ENCODE results near the gene GRID2.

Gene GRID2

DNA sequence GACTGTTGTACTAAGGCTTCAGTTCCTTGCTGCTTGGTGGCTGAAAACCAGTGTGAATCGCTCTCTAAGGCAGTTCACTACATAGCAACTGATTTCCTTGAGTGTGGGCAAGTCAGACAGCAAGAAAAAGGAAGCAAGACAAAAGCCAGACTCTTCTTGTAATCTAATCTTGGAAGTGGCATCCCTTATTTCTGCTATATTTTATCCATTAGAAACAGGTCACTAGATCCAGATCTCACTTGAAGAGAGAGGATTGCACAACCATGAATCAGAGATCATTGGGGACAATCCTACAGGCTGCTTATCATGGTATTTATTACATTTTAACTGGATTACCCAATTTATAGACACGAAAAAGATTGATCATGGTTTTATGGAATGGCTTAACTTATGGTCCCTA, 684.5 kb downstream of the GRID2 start:
- DNase-seq, result no peak

DNA sequence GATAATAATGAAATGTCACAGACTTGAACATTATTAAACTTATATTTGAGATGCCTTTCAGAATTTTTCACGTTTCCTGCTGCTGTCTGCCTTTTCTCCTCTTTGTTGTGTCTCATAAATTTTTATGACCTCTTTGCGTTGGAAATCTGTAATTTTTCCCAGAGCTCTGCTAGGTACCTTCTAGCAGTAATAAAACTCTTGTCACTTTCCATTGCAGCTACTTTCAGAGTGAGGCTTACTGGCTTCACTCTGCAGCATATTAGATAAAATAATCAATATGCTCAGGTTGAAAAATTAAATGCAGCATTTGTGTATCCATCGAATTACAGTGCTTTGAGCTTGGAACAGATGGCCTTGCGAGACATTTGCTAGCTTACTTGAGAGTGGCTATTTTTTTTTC, 689.0 kb downstream of the GRID2 start:
- no peak for DNase-seq

DNA sequence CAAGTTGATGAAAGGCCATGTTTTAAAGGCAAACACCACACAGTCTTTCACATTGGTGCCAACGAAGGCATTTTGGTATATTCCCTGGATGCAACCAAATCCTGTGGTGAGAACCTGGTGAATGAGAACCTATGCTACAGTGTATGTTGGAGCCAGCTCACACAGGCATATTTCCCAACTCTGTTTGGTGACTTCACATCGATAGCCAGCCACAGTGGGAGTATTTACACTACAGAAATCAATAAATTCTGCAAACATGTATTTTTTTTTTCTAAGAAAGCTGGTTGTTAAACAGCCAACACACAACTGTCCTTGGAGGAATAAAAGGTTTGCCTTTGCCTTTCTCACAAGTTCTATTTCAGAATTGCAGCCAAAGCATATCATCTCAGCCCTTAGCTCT, 691.0 kb downstream of the GRID2 start:
- no peak for DNase-seq

DNA sequence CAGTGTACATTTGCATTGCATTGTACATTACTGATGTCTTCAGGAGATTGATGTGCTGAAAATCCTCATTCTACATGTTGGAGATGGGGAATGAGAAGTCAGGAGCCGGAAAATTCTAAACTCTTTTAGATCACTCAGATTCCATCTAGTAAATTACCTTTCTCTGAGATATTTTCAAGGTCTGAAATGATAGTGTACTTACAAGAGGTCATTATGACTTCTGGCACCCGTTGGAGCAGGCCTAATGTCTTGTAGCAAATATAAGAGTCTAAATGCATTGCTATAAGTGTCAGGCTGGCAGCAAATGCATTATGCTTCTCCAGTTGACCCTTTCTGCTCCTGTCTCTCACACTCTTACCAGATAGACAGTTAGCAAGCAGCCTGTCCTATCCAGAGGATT, 692.8 kb downstream of the GRID2 start:
- DNase-seq, result no peak

DNA sequence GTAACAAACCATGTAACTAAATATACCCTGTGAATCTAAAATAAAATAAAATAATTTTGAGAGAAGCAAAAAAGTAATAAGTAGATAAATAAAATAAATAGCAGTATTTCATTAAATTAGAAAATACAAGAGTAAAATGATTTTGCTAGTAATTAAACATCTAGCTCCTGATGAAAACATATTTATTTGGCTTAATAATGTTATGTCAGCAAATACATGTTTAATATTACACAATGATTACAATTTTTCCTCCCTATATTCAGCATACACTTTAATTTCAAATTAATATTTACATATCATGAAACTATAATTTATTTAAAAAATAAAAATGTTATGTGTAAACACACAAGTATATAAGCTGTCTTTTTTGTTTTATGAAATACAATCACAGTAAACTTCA, 697.1 kb downstream of the GRID2 start:
- DNase-seq, result no peak

DNA sequence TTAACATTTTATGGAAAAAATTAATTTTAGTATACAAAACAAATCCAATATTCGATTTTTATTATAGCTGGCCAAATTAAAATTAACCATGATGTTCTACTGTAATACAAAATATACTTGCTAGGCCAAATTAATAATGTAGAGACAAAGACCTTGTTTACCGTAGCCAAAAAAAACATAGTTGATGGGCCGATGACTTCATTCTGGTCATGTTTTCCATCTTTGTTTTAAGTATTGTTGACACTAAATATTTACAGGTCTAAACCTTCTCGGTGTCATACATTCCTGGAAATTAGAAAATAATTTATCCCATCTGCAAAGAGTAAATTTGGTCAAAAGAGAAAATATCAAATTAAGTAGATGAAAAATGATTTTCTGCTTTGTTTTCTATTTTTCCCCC, 698.5 kb downstream of the GRID2 start:
- no peak for DNase-seq

DNA sequence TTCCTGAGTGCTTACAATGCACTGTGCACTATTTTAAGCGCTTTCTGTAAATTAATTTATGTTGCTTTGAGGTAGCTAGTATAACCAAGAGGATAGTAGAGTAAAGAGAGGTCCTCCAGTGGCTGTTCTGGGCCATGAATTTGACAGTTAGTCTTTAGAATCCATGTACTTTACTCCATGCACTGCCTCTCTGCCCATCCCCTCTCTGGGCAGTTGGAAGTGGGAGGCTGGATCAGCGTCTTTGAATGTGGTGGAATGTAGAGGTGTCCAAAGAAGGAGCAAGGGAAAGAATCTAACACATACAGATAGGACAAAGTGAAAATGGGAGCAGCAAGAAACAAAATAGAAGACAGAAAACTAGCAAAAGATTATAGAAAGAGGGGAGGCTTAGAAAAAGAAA, 712.6 kb downstream of the GRID2 start:
- no peak for DNase-seq

DNA sequence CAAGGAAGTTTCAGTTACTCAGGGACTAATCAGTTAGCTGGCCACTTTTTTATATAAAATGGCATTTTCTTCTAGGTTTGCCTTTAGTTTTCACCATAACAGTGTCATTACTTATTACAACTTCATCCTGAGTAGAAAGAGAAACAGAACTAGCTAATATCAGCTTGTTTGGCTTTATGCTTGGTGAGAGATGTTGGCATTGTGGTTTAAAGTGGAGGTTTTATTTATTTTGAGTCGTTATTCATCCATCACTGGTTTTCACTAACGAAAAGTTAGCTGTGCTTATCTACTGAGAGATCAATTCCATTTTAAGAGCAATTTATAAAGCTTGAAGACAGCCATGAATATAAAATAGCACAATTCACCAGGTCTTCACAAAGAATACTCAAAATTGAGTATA, 714.5 kb downstream of the GRID2 start:
- DNase-seq, result no peak

DNA sequence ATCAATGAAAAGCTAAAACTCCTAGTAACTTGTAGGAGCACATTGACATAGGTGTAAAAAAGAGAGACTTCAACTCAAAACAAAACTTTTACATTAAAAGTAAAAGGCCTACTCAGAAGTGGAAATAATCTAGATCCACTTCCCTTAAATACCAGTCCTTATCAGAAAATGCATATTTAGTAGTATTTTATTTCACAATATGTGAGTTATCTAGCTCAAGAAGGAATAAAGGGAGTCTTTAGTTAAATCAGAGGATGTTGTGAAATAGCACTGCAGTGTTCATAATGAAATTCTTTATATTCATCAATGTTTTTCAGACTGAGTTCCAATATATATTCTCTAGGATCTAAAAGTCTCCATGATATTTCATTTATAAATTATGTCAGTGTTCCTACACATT, 715.0 kb downstream of the GRID2 start:
- DNase-seq, result no peak

DNA sequence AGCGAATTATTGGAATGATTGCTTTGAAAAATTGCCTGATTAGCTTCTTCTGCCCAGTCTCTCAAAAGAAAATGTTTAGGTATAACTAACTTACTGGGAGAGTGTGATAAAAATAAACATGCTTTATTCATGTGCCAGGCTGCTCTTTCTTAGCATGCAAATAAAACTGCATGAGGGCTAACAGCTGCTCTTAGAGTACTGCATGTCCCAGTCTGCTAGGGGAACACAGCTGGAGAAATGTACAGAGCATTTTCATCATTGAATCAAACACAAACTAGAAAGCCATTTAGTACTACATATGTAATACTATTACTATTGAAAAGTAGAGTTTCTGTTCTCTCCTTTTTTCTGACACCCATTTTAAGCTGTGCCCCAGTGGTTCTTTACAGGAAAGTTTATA, 726.0 kb downstream of the GRID2 start:
- DNase-seq, result no peak

DNA sequence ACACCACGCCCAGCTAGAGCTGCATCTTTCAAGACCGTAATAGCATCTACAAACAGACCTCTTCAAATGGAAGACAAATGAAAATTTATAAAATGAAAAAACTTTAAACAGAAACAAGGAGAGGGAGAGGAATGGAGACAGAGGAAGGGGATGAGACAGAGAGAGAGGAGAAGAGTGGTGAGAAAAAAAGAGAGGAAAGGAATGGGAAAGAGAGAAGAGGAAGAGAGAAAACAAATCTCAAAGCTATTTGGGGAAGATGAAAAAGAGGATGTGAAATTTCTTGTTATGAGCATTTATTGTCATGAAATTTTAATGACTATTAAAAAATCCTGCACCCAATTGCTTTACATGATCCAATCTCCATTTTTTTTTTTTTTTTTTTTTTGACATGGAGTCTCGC, 726.9 kb downstream of the GRID2 start:
- no peak for DNase-seq

DNA sequence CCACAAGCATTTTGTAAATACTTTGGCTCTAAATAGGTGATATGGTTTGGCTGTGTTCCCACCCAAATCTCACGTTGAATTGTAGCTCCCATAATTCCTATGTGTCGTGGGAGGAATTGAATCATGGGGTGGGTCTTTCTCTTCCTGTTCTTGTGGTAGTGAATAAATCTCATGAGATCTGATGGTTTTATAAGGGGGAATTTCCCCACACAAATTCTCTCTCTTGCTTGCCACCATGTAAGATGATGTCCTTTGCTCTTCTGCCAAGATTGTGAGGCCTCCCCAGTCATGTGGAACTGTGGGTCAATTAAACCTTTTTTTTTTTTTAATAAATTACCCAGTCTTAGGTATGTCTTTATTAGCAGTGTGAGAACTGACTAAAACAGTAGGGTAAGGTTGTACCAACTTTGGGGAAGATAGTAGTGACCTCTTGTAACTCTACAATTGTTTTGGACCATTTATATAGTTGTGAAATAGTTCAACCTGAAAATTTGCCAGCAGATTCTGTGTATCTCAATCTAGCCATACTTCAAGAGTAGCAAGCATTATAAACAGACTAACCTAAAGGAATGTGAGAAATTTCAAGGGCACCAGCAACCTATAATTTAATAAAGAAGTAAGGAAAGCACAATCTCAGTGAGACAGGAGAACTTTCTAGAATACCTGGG, 727.8 kb downstream of the GRID2 start:
- DNase-seq, result no peak

DNA sequence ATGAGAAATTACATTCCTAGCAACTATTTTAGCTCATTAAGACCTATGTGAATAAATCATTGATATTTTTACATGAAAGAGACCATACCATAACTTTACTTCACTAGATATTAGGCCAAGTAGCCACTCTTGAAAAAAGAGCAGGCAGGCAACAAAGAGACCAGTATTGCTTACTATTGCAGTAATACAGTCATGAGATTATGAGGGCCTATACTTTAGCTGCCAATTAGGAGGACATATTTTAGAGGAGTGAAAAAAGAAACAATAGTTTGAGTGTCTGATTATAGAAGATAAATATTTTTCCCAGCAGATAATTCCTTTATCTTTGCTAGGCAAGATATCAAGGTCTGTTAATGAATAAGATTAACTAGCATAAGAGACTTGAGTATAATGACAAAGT, 739.0 kb downstream of the GRID2 start:
- DNase-seq, result no peak

DNA sequence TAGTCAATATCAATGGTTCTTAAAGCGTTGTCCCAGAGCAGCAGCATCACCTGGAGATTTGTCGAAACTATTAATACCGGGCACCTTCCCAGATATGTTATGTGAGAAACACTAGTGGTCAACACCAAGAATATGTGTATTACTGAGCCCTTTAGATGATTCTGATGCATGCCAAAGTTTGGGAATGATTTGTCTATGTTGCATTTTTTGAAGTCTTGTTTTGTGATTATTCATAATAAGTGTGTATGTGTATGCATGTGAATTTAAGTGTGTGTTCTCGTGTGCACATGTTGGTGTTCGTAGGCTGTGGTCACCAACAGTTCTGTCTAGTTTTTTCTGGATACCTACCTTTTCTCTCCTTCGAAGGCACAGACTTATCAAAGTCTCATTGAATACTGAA, 749.4 kb downstream of the GRID2 start:
- DNase-seq, result no peak

DNA sequence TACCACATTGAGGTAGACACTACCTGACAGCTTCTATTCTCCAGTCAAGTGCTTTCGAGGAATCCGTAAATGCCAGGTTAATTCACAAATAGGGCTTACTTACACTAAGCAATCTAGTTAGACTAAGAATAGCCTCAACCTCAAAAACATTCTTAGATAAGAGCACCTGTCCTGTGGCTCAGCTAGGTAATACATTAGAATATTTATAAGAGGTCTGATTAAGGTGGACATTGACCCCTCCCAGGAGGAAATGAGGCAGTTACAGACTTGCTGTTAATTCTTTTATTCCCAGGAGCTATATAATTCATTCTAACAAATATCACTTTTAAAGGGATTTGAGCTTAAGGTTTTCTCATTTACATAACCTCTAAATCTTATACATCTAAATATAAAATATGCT, 758.1 kb downstream of the GRID2 start:
- DNase-seq, result no peak

DNA sequence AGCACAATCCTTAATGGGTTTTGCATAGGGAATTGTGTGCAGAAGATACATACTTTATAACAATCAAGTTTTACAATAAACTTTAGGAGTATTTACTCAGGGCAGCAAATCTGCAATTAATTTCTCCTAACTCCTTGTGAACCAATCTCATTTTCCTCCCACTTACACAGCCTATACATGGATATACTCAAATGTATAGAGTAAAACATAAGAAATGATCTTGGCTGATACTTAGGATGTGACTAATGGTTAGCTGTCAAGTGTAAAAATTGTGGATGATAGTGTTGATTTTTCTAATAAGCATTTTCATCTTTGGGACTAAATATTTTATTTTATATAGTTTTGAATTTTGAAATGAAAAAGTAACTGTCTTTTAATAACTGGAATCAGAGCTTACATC, 759.6 kb downstream of the GRID2 start:
- no peak for DNase-seq

DNA sequence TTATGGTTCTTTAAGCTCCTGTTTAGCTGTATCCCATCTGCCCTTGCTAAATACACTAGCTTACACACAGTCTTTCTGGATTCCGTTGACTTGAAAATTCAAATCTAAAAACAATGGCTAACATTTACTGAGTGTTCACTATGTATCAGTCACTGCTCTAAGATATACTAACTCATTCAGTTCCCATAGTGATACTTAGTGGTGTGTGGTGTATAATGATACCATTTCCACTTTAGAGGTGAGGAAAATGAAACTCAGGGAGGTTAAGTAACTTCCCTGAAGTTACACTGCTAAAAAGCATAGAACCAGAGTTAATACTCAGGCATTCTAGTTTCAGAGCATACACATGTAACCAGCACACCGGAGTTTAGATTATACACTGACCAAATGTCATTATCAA, 762.0 kb downstream of the GRID2 start:
- DNase-seq, result no peak

DNA sequence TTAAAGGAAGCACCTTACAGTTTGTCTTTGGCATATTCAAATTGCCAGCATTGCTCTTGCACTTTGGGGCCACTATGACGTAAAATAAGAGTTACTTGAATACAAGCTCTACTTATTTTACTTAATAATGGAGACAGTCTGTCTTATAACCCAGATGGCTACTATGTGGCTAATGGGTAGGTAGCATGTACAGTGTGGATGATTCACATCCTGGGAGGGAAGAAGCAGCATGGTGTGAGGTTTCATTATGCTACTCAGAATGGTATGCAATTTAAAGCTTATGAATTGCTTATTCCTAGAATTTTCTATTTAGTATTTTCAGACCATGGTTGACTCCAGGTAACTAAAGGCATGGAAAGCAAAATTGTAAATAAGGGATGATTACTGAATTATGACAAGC, 763.0 kb downstream of the GRID2 start:
- DNase-seq, result no peak

DNA sequence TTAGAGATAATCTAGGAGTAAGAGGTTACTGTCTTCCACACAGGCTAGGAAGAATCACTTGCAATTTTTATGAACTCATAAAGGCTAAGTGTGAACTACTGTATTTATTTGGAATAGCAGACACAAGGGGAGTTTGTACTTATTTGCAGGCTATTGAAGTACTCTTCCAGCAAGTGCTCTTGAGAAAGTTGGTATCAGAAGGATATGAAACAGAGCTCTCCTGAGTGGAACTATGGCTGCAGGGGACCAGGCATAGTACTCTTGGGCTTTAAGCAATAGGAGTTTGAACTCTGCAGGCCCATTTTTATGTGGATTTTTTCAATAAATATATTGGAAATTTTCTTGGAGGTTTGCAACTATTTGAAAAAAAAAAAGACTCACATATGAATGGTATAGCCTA, 768.5 kb downstream of the GRID2 start:
- DNase-seq, result peak; percentile 46

DNA sequence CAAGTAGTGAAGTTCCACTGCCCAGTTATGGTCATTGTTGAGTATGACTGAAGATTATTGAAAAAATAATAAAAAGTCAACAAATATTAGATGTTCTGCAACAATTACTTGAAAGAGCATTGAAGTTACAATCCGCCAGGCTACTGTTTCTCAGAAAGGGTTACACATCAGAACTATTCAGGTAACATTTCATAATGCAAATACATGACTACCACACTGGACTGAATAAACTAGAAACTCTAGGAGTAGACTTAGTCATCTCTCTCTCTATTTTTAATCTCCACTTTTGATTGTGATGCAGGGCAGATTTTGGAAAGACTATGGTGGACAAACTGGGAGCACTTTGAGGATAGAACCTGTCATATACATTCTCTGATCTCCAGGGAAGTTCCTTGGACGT, 776.5 kb downstream of the GRID2 start:
- no peak for DNase-seq

DNA sequence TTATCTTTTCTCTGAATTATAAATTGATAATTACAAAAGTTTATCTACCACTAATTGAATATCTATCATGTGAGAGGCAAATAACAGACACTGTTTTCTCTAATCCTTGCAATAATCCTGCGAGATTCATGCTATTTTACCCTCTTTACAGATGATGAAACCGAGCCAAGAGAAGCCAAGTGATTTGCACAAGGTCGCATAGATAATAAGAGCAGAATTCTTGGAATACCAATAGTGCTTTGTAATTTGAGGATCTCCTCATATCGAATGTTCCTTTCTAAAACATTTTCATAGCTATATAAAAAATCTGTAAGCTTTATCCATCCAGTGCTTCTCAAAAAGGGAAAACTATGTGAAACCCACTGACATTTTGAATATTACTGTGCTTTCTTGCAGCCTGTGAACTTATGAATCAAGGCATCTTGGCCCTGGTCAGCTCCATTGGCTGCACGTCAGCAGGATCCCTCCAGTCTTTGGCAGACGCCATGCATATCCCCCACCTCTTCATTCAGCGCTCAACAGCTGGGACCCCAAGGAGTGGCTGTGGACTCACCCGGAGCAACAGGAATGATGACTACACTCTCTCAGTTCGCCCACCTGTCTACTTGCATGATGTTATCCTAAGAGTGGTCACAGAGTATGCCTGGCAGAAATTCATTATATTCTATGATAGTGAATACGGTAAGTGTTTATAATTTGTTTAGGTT, 781.0 kb downstream of the GRID2 start:
- no peak for DNase-seq

DNA sequence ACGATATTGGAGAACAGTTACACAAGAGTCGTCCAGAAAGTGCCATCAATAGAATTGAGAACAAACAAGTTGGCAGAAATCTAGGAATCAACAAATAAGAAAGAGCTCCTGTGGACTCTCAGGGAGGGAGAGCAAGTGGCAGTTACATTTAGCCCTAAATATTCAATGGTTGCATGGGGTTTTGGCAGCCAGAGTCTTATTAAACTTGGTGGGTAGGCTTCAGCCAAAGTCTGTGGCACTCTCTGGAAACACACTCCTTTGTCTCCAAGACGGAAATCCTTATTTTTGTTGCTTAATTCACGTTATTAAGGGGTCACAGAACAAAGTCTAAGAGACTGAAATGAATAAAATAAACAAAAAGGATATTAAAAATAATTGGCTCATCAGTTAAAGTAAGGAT, 782.6 kb downstream of the GRID2 start:
- DNase-seq, result no peak

DNA sequence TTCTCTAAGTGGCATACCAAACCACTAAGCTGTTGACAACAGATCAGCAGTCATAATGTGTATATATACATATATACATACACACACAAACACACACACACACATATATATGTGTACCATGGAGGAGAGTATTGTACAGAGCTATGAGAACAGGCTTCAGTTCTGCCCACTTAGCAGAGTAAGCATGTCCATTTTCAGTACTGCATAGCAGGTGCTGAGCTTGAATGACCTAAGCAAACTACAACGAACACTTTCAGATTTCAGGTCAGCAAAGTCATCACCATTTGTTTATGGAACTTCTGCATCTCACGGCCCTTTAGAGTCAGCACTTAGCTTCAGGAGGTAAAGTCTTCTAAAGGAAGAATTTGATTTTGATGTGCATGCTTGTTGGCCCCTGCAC, 789.0 kb downstream of the GRID2 start:
- DNase-seq, result no peak

DNA sequence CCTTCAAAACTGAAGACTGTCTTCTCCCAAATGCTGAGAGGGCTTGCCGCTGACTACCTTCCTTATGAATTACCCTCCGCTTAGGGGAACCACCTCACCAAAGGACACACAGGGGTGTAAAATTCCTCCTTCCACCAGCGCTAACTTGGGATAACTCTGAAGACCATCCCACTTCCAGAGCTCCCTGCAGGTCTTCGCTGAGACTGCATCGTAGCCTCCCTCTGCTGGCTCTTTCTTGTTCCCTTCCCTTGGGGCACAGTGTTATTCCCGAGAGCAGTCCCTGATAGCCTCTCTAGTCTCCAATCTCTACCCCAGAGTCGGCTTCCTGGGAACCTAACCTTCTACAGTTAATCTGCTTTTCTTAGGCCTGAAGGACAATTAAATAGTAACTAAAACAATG, 799.3 kb downstream of the GRID2 start:
- no peak for DNase-seq

DNA sequence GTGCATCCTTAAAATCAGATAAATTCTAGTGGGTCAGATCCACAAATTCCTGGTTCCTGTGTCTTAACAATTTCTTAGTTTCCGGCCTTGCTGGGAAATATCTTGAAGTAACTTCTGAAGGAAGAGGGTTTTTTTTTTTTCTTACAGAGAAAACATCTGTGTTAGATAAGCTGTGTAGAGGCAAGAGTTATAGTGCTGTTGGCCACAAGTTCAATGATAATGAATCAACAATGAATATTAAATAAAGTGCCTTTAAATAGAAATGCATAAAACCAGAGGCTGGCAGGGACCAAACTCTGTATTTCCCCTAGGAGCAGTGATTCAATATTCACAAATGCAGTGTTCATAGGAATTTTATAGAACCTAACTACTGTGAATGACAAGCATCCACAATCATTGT, 812.9 kb downstream of the GRID2 start:
- no peak for DNase-seq

Data from NCI-H510A treated with DMSO at 0.1 percent for 48 hours (cell line).